HG03439 (cell line): ENCODE data around the gene FAM120A.

Source experiments
- ATAC-seq: cut with Tn5 transposase; IDR thresholded peaks from one replicate; pipeline ENCODE4 v1.9.1; 2021; ENCODE audit warnings: mild to moderate bottlenecking, moderate library complexity; ENCODE audit not compliant: unreplicated experiment

Gene FAM120A

DNA sequence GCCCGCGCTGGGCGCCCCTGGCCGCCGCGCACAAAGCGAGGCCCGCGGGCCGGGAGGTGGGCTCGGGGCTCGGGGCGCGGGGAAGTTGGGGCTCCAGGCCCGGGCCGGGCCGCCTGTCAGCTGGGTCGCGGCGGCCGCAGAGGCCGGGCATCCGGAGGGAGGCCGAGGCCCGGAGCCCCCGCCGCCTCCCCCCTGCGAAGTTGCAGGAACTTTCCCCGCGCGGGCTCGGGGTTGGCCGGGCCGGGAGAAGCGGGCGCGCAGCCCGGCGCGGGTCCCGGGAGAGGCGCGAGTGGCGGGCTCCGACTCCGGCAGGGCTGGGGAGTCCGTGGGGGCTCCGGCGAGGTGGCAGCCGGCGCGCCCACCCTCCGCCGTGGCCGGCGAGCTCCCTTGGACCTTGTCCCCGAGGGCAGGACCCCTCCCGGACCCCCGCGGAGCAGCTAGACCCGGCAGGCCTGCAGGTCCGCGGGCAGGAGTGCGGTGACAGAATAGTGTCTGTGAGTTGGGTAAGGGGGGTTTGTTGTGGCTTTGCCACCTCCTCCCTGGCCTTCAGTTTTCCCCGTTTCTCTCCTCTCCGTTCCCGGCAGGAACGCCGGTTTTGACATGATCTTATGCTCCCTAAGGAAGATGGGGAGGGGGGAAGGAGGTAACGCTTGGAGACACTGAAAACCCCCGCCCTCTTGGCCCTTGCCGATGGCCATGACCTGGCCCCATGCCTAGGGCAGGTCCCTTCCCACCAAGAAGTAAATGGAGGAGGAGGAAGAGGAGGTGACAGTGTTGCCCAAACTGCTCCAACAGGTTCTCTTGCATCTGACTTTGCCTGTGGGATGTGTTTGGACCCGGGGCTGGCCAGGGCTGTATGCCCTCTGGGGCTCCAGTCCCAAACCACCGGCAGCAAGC, 125.8 kb downstream of the FAM120A start:
- ATAC-seq, result no peak

DNA sequence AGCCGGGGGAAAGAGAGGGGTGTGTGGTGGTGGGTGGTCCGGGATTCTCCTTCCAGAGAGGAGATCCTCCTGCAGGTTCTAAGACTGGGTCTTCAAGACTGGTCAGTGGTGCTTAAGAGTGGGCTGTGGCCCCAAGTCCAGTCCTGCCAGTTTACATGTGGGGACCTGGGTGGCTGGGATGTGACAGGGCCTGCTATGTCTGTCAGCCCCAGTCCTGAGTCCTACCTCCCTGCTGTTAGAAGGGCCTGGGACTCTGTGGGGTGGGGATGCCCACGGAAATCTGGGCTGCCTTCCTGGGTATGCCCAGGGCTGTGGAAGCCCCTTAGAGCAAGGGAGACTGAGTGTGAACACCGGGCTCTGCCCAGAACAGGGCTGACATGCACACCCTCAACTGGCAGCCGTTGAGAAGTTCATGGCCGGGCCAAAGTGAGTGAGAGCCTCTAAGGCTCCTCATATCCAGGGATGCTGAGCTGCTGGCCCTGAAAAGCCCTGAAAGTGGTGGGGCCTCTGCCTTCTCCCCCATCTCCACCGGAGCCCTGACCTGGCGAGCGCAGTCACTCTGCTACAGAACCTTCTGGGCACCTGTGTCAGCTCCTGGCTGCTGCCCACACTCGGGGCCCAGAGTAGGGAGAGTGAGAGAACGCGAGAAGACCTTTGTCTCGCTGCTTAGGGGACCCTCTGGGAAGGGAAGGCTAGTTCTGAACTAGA, 126.6 kb downstream of the FAM120A start:
- no peak for ATAC-seq

DNA sequence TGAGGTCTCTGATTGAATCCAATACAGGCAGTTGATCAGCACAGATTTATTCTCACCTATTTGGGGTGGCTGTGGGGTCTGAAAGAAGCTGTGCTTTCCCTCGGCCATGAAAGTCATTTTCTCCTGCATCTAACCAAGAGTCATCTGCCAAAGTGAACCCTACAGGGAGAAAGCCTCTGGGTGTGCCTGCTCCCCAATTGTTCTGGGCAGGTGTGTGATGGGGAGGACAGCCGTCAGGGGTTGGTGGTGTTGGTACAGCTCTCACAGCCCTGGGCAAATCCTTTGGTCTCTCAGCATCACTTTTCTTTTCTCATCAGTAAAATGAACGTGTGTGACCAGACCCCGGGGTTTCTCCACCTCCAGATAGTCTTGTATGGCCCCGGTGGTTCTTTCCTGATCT, 127.4 kb downstream of the FAM120A start:
- ATAC-seq, result no peak

GRCh38 chr9:93579711-93580516, 128.4 kb downstream of the FAM120A start:
- no peak for ATAC-seq

- no peak for ATAC-seq
Observed at GRCh38 chr9:93580654-93581380, 129.3 kb downstream of the FAM120A start.

- no peak for ATAC-seq
Observed at GRCh38 chr9:93582115-93582514, 130.6 kb downstream of the FAM120A start.

DNA sequence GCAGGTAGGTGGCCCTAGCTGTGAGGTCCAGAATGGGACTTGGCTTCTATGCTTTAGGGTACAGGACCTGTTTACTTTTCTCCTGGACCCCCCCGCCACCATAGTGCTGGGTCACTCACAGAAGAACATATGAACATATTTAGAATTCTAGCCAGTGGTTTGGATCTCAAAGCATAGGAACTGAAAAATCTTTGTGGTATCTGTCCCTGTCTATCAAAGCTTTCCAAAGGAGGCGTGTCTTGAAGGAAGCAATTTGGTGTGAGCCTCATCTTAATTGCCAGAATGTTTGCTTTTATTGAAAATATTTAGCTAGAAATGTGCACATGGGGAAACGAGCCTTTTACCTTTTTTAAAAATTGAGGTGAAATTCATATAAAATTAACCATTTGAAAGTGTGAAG, 131.1 kb downstream of the FAM120A start:
- no peak for ATAC-seq

GRCh38 chr9:93585259-93585658, 133.8 kb downstream of the FAM120A start:
- ATAC-seq, result no peak

- no peak for ATAC-seq
Observed at GRCh38 chr9:93585695-93586094, 134.2 kb downstream of the FAM120A start.

- ATAC-seq, result no peak
Observed at GRCh38 chr9:93586290-93587057, 135.0 kb downstream of the FAM120A start.

GRCh38 chr9:93587284-93587650, 135.8 kb downstream of the FAM120A start:
- ATAC-seq, result no peak

DNA sequence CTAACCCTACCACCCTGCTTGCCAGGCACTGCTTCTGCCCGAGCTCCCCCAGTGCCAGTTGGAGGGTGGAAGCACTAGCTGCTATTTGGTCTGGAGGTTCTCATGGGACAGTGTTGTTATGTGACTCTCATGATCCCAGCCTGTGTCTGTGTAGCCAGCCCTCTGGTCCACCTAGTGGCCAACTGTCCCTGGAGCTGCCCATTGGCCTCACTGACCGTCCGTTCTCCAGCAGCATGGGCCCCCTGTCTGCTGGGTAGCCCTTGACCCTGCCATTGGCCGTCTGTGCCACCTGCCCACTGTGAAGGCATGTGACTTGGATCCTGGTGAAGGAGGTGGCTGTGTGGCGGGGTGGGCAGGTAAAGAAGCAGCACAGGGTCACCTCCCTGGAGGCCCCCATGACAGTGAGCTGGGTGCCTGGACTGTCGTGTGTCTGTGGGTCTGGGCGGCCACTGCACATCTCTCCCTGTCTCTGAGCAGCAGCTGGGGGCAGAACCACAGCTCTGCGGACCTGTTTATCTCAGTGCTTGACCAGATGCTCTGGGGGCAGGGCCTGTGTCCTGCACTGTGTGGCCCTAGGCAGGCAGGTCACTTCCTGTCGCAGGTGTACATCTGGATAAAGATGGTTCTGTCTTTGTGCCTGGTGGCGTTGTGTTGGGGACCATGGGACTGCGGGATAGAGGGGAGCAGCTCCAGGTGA, 136.3 kb downstream of the FAM120A start:
- ATAC-seq, result no peak

DNA sequence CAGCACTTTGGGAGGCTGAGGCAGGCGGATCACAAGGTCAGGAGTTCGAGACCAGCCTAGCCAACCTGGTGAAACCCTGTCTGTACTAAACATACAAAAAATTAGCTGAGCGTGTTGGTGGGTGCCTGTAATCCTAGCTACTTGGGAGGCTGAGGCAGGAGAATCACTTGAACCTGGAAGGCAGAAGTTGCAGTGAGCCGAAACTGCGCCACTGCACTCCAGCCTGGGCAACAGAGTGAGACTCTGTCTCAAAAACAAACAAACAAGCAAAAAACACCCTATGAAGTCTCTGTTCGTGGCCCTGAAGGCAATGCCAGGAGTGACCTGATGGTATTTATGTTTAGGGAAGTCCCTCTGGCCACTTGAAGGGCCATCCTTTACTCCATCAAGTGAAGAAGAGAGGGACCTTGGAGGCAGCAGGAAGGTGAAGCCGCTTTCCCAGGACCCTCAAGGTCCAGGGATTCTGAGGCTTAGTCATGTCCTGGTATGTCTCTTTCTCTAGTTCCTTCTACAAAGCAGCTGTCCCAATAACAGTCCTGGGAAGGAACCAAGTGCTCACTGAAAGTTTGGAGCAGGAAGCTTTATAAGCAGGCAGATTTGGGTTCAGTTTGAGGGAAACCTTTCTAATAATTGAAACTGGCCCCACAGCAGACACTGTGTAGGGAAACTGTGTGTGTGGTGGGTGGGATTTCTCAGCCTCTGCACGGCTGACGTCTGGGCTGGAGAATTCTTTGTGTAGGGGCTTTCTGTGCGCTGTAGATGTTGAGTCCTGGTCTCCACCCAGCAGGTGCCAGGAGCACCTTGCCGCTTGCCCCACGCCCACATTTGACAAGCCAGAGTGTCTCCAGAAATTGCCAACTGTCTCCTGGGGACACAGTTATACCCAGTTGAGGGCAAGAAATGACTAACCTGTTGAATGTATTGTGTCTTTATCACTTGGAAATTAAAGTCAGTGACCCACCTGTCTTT, 137.4 kb downstream of the FAM120A start:
- ATAC-seq, result no peak

- ATAC-seq, result no peak
Observed at GRCh38 chr9:93589688-93590087, 138.2 kb downstream of the FAM120A start.

GRCh38 chr9:93590609-93591234, 139.2 kb downstream of the FAM120A start:
- ATAC-seq, result no peak

DNA sequence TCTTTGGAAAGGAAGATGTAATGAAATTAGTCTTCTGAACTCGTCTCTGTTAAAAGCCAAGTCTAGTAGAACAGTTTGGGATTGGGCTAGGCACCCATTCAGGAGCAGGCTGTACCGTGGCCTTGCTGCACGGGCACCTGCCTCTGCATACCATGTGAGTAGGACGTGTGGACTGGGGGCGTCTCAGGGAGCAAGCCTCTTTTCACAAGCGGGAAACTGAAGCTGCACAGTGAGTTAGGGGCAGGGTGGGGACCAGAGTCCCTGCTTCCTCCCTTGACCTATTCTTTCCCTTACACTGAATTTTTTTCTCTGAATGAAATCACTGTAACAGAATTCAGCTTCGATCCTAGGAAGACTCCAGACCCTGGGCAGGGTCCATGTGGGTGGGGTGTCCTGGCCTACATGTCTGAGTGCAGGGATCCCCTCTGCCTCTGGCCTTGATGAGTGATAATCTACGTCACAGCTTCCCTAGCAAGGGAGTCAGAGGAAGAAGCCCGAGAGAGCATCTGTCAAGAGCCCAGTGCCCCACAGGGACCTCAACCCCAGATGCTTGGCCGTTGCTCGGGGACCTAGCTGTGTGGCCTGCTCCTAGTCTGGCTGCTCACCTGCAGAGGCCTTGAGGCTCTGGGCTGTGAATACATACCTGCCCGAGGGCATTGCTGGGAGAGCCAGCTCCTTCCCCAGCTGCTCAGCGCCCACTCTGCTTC, 140.0 kb downstream of the FAM120A start:
- ATAC-seq, result no peak

GRCh38 chr9:93592008-93592642, 140.6 kb downstream of the FAM120A start:
- no peak for ATAC-seq
